Activated CD8-positive, alpha-beta memory T cell treated with anti-CD3 and anti-CD28 coated beads for 1 hour (primary cell): ENCODE results near the gene C1RL.

ENCODE experiments used
- DNase-seq, 2 donors: peaks; one replicate each; pipeline ENCODE4 v3.0.0-alpha.2; 2020; ENCODE audit warnings: low read depth in 1 of 2; ENCODE audit errors: extremely low read depth in 1 of 2

Gene C1RL

GRCh38 chr12:7139200-7139599 lies 30.2 kb upstream of the C1RL start:
- DNase-seq, result no peak

GRCh38 chr12:7137908-7138307 lies 28.9 kb upstream of the C1RL start:
- no peak for DNase-seq

- DNase-seq, result no peak
These were observed 27.7 kb upstream of the C1RL start for GRCh38 chr12:7136676-7137075.

GRCh38 chr12:7136071-7136470 lies 27.1 kb upstream of the C1RL start:
- DNase-seq, result no peak

GRCh38 chr12:7134396-7135166 lies 25.6 kb upstream of the C1RL start:
- DNase-seq, result no peak

GRCh38 chr12:7131502-7131866 lies 22.5 kb upstream of the C1RL start:
- no peak for DNase-seq

- DNase-seq, result peak in 1 of 2 donors; percentile 33
These were observed 21.9 kb upstream of the C1RL start for GRCh38 chr12:7130701-7131501.

- peak; percentile 77 to 80 for DNase-seq
These were observed 21.1 kb upstream of the C1RL start, which contains the start of gene CLSTN3 for GRCh38 chr12:7129872-7130691. Gene CLSTN3, plus strand, starts transcription at chr12:7130371. Its CDS starts 278 bp downstream, at chr12:7130649.

GRCh38 chr12:7129287-7129871 lies 20.4 kb upstream of the C1RL start:
- DNase-seq, result no peak

- DNase-seq, result no peak
These were observed 19.8 kb upstream of the C1RL start, which contains the start of gene RBP5 for GRCh38 chr12:7128681-7129286. Gene RBP5, minus strand, starts transcription at chr12:7128889. Its CDS starts 114 bp downstream, at chr12:7128775.

- no peak for DNase-seq
These were observed 19.1 kb upstream of the C1RL start for GRCh38 chr12:7127916-7128626.

GRCh38 chr12:7125632-7126227 lies 16.7 kb upstream of the C1RL start:
- no peak for DNase-seq

GRCh38 chr12:7123806-7124522 lies 14.9 kb upstream of the C1RL start:
- no peak for DNase-seq

GRCh38 chr12:7122811-7123769 lies 14.1 kb upstream of the C1RL start:
- DNase-seq, result no peak

GRCh38 chr12:7121324-7121723 lies 12.3 kb upstream of the C1RL start:
- DNase-seq, result no peak

- DNase-seq, result no peak
These were observed 11.2 kb upstream of the C1RL start for GRCh38 chr12:7120166-7120565.

GRCh38 chr12:7118881-7119280 lies 9.9 kb upstream of the C1RL start:
- no peak for DNase-seq

GRCh38 chr12:7117670-7118069 lies 8.7 kb upstream of the C1RL start:
- no peak for DNase-seq
